HG03432 (cell line): ENCODE data around the gene E2F3.
"Not testable (repeated sequence)": the region's sequence is repeated elsewhere in the genome, so short reads cannot be mapped to it uniquely, and the experiment has no call there.

Source experiments
- ATAC-seq: cut with Tn5 transposase; IDR thresholded peaks from one replicate; pipeline ENCODE4 v1.9.1; 2021; ENCODE audit warnings: mild to moderate bottlenecking, moderate library complexity; ENCODE audit not compliant: unreplicated experiment

Gene E2F3

DNA sequence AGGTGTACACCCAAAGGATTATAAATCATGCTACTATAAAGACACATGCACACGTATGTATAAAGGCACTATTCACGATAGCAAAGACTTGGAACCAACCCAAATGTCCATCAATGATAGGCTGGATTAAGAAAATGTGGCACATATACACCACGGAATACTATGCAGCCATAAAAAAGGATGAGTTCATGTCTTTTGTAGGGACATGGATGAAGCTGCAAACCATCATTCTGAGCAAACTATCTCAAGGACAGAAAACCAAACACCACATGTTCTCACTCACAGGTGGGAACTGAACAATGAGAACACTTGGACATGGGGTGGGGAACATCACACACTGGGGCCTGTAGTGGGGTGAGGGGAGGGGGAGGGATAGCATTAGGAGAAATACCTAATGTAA lies 123.5 kb downstream of the E2F3 start:
- ATAC-seq: not testable (repeated sequence)

DNA sequence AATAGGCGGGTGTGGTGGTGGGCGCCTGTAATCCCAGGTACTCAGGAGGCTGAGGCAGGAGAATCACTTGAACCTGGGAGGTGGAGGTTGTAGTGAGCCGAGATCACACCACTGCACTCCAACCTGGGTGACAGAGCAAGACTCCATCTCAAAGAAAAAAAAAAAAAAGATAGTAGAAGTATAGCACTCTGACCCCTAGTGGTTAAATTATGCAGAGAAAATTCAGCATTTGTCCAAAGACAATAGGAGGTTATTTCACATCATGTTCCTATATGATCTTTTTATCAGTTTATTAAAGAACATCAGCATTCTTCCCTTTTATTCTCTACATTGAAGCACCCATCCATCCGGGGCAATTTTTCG lies 127.4 kb downstream of the E2F3 start:
- ATAC-seq: peak; percentile 69

DNA sequence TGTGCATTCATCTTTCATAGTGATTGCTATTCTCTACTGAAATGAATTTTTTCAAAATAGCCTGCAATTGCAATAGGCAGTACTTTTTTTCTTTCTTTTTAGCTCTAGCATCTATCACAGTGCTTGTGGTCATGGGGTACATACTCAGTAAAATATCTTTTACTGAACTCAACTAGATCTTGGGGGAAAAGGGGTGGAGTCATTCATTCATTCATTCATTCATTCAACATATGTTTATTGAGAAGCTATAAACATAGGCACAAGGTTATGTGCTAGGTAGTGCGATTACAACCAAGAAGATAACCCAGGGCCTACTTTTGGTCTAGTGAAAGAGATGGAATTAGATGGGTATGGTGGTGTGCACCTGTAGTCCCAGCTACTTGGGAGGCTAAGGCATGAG lies 131.2 kb downstream of the E2F3 start:
- ATAC-seq: no peak

DNA sequence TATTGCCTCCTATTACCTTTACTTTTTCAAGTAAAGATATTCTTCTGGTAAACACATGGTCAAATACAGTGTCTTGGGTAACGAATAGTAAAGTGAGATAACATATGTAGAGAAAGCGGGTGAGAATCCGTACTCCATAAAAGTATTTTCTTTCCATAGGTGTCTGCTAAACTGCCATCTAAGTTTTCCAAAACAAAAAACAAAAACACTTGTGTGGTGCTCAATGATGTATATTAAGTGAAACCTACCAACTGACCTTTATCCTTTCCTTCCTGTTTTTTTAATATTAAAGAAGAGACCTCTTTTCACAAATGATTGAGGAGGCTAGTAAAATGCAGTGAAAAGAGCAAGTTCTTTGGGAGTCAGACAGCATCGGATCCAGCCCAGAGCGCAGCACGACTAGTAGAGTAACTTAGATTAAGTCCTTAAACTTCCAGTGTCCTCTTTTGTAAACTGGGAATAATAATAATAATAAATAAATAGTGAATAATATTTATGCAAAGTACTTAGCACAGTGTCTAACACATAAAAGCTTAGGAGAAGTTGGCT lies 132.1 kb downstream of the E2F3 start:
- peak; percentile 4 for ATAC-seq

DNA sequence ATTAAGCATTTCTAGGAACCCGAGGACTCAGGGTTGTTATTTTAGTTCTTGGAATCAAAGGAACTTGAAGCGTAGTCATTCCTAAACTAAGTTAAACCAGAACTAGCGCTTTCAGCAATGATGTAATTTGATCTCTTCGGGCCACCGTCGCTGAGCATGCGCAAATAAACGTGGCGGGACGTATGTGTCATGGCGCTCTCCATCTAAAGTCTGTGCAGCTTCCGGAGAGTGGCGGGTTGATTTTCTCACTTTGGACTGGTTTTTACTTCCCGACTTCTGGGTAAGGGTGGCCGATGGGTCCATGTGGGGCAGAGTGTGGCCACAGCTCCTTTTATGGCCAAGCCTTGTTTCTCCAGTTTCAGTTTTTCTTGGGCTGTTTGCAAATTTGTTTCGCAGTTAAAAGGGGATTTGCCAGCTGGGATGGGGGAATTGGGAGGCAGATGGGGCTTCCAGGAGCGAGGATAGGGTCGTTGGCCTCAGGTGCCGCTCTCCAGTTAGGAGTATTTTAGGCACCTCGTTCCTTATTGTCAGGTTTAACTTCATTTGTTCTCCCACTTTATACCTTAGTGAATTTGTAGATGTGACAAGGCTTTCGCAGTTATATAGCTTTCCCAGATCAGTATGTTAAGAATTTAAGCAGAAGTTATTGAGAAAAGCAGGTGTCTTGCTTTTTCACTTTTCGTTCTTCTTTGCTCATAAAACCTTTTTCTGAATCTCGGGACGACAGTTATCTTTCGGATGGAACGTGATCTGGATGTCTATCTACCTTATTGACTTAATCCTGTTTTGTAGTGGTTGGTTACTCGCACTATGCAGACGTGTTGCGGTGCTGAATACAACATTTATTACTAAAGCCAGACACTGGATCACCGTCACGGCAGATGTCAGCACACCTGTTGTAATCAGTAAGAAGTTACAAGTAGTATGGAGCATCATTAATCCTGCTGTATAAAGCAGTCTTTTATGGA lies 132.9 kb downstream of the E2F3 start, which contains the start of gene CDKAL1:
Gene CDKAL1 (plus strand): TSS at position 163 of the 968 bp plus-strand sequence. CDS start 11,894 bp downstream, outside the sequence.
- peak; percentile 90 for ATAC-seq

DNA sequence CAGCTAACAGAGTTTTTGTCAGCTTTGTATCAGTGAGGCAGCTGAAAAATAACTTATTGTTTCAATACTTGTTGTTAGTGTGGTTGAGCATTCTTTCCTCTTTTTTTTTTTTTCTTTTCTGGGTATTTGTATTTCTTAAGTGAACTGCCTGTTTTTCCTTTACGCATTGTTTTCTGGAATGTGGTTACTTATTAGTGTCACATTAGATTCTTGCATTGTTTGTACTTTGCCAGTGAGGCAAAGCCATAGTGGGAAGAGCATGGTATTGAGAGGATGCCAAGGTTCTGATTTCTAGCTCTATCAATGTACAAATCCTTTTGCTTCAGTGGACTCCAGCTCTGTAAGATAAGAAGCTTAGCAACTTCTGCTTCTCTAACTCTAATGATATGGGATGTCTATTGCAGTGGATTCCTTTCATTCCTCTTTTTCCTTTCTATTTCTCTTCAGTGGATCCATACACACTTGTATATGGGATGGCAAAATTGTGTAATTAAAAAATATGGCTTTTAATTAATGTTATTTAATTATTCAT lies 136.5 kb downstream of the E2F3 start:
- ATAC-seq: no peak

DNA sequence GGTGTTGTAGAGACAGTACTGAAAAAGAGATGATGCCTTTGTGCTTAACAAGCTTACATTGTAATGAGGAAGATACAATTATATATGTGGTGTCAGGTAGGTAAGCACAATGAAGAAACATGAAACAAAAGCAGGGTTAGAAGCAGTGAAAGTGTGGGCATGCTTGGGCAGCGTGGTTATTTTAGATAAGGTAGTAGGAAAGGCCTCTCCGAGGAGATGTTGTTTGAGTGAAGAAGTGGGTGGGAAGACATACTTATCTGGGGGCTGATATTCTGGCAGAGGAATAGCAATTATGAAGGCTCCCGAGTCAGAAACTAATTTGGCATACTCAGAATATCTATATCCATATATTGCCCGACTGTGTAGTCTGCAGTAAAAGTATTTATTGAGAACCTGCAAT lies 137.2 kb downstream of the E2F3 start:
- no peak for ATAC-seq

DNA sequence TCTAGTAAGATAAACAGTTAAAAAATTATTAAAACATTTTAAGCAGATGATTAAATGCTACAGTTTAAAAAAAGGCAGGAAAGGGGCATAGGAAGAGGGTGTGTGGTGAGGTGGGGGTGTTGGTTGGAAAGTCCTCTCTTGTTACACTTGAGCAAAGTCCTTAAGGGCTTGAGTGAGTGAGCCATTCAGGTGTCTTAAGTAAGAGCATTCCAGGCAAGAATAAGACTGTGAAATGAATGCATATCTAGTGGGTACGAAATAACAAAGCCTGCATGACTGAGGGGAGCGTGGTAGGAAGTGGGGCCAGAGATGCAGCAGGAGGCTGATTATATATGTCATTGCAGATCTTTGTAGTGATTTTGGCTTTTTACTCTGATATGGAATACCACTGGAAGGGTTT lies 137.7 kb downstream of the E2F3 start:
- ATAC-seq: no peak

DNA sequence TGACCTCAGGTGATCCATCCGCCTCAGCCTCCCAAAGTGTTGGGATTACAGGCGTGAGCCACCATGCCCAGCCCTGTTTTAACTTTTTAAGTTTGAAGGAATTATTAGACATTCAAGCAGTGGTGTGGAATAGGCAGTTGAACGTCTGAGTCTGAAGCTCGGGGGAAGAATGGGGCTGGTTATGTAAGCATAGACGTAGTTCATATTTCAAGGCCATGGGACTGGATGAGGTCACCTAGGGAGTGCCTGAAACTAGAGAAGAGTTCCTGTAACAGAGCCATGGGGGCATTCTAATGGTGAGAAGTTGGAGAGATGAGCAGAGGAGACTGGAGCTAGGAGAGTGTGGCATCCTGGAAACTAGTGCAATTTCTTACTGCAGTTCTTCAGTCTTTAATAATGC lies 139.0 kb downstream of the E2F3 start:
- ATAC-seq: no peak

DNA sequence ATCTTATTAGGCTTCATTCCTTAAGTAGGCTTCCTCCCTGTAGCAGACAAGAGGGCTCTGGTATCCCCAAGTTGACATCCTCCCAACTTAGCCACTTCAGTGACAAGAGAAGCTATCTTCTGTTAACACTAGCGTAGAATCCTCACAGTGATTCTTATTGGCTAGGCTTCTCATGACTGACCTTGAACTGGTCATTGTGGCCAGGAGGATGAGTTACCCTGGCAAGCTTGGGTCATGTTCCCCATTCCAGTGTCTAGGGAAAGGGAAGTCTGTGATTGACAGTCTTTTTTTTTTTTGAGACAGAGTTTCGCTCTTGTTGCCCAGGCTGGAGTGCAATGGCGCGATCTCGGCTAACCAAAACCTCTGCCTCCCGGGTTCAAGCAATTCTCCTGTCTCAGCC lies 139.7 kb downstream of the E2F3 start:
- ATAC-seq: no peak

DNA sequence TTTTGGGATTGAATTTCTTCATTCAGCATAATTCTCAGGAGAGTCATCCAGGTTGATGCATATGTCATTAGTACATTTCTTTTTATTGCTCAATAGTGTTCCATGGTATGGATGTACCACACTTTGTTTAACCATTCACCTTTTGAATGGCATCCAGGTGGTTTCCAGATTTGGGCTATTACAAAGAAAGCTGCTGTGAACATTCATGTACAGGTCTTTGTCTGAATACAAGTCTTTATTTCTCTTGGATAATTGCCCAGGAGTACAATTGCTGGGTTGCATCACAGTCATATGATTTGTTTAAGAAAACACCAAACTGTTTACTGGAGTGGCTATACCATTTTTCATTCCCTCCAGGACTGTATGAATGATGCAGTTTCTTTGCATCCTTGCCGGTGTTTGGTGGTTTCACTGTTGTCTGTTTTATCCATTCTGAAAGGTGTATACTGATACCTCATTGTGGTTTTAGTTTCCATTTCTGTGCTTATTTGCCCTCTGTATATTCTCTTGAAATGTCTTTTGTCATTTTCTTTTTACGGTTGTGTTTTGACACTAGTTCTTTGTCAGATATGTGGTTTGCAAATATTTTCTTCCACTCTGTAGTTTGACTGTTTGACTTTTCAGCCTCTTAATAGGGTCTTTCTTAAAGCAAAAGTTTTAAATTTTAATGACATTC lies 141.4 kb downstream of the E2F3 start:
- peak; percentile 99 for ATAC-seq
